ENCODE measurements around the gene B3GALT4.

Gene B3GALT4

GRCh38 chr6:33292996-33293682 is 16.2 kb downstream of the B3GALT4 start:
- no peak for DNase-seq (ENCODE audit: low read depth)

GRCh38 chr6:33294086-33294823 is 17.3 kb downstream of the B3GALT4 start:
- DNase-seq (ENCODE audit: low read depth) = no peak

- DNase-seq (ENCODE audit: low read depth) = no peak
Measured at GRCh38 chr6:33295621-33296369, 18.9 kb downstream of the B3GALT4 start.

- no peak for DNase-seq (ENCODE audit: low read depth)
Measured at GRCh38 chr6:33296797-33297405, 20.0 kb downstream of the B3GALT4 start.

GRCh38 chr6:33297406-33297955 is 20.6 kb downstream of the B3GALT4 start:
- DNase-seq (ENCODE audit: low read depth) = no peak

- DNase-seq (ENCODE audit: low read depth) = no peak
Measured at GRCh38 chr6:33297956-33298772, 21.2 kb downstream of the B3GALT4 start.

GRCh38 chr6:33298773-33299236 is 21.9 kb downstream of the B3GALT4 start, which contains the start of gene RGL2:
Gene RGL2 (minus strand): TSS chr6:33298942. CDS start chr6:33298610, 332 bp downstream.
- DNase-seq (ENCODE audit: low read depth) = no peak

- DNase-seq (ENCODE audit: low read depth) = peak; percentile 85
Measured at GRCh38 chr6:33299237-33299944, 22.5 kb downstream of the B3GALT4 start.

GRCh38 chr6:33301877-33302276 is 25.0 kb downstream of the B3GALT4 start:
- DNase-seq (ENCODE audit: low read depth) = no peak

GRCh38 chr6:33304216-33304615 is 27.3 kb downstream of the B3GALT4 start:
- DNase-seq (ENCODE audit: low read depth) = no peak

- no peak for DNase-seq (ENCODE audit: low read depth)
Measured at GRCh38 chr6:33305052-33305451, 28.1 kb downstream of the B3GALT4 start.

GRCh38 chr6:33306356-33306755 is 29.4 kb downstream of the B3GALT4 start:
- no peak for DNase-seq (ENCODE audit: low read depth)

- DNase-seq (ENCODE audit: low read depth) = peak; percentile 63
Measured at GRCh38 chr6:33312361-33313104, 35.6 kb downstream of the B3GALT4 start.

- DNase-seq (ENCODE audit: low read depth) = no peak
Measured at GRCh38 chr6:33313105-33313708, 36.3 kb downstream of the B3GALT4 start.

- peak; percentile 80 for DNase-seq (ENCODE audit: low read depth)
Measured at GRCh38 chr6:33313709-33314514, 37.0 kb downstream of the B3GALT4 start, which contains the start of gene TAPBP. Gene TAPBP (minus strand): TSS chr6:33314078. CDS start chr6:33314041, 37 bp downstream.

GRCh38 chr6:33314515-33314942 is 37.6 kb downstream of the B3GALT4 start:
- DNase-seq (ENCODE audit: low read depth) = peak; percentile 55

GRCh38 chr6:33314943-33315792 is 38.2 kb downstream of the B3GALT4 start:
- no peak for DNase-seq (ENCODE audit: low read depth)

Data from stimulated activated CD8-positive, alpha-beta memory T cell treated with anti-CD3 and anti-CD28 coated beads, Interleukin-12 subunit alpha, Interleukin-12 subunit beta, amount 100 ng/mL, for 4 hours (primary cell).